Sigmoid colon (tissue), 7 donors: ENCODE measurements around the gene PHOX2B. TPM values are rescaled to one million over a fixed set of nuclear protein-coding genes. Genes with fewer than 3 reads are reported as not detected.

Experiments
- DNase-seq: peaks from one replicate; pipeline ENCODE4 v3.0.0-alpha.2; 2019
- H3K27ac ChIP-seq, 4 donors: fragments of 200-600 bp; sonication (generic); one replicate each; pipeline ENCODE4 v1.5.1; 2016 to 2019; ENCODE audit warnings: mild to moderate bottlenecking in 1 of 4
- H3K27me3 ChIP-seq, 3 donors: fragments of 200-600 bp; sonication (generic); one replicate each; pipeline ENCODE4 v1.5.1; 2019; ENCODE audit warnings: mild to moderate bottlenecking in 1 of 3
- H3K36me3 ChIP-seq, 4 donors: fragments of 200-600 bp; sonication (generic); one replicate each; pipeline ENCODE4 v1.5.1; 2016 to 2019
- H3K4me1 ChIP-seq, 4 donors: fragments of 200-600 bp; sonication (generic); one replicate each; pipeline ENCODE4 v1.5.1; 2017 to 2019
- H3K4me3 ChIP-seq, 4 donors: fragments of 200-600 bp; sonication (generic); one replicate each; pipeline ENCODE4 v1.5.1; 2017 to 2019; ENCODE audit warnings: mild to moderate bottlenecking in 2 of 4, moderate library complexity in 1 of 4
- H3K9me3 ChIP-seq, 4 donors: fragments of 200-600 bp in 3 of 4; sonication (generic) in 3 of 4; one replicate each; pipeline versions ENCODE4 v1.5.1 to v1.6.1; 2013 to 2019
- EP300 ChIP-seq, 4 donors: sonication (generic); formaldehyde crosslinking; IDR thresholded peaks; one replicate each; pipeline ENCODE4 v1.6.1; 2017; ENCODE audit warnings: antibody characterized with exemption in 4 of 4
- POLR2A ChIP-seq, 2 donors: fragments of 450-650 bp; IDR thresholded peaks; one replicate each; pipeline ENCODE4 v1.6.1; 2016; ENCODE audit warnings: antibody characterized with exemption in 2 of 2, mild to moderate bottlenecking in 2 of 2, moderate library complexity in 2 of 2
- POLR2AphosphoS5 ChIP-seq, 4 donors: sonication (generic); formaldehyde crosslinking; IDR thresholded peaks; one replicate each; pipeline ENCODE4 v1.6.1; 2017; ENCODE audit warnings: antibody characterized with exemption in 4 of 4
- WGBS, 2 donors: extraction: QIAGEN DNeasy Blood & Tissue Kit; methylation state at CpG; one replicate each; pipeline ENCODE4 v1.1.7; 2013; 5-methylcytosine and 5-hydroxymethylcytosine counted together
- intact Hi-C: fragments of 100-400 bp; cut with DNase I; formaldehyde crosslinking; loops from one replicate; pipeline ENCODE4 v1.15.1; 2023
- polyA plus RNA-seq, 3 donors: library from polyadenylated mRNA; stranded (reverse); fragments of 200-250 nt; gene quantifications; one replicate each; pipeline ENCODE4 v1.2.3, GENCODE V29; 2013
- total RNA-seq, 4 donors: library from RNA; depleted of rRNA; stranded (reverse); fragments of >200 nt; gene quantifications; one replicate each; pipeline ENCODE4 v1.1.0, GENCODE V29; 2016
- TF ChIP-seq, protein P1 (sequence below), 4 experiments: fragments of 450-650 bp in 3 of 4; fragments of 200-600 bp in 1 of 4; IDR thresholded peaks; one replicate each; pipeline ENCODE4 v1.5.1; 2016 to 2019; ENCODE audit warnings: antibody characterized with exemption in 4 of 4, mild to moderate bottlenecking in 3 of 4, moderate library complexity in 2 of 4
- donor health status: healthy with polysubstance abuse.
- donor health status: Bipolar disorder and iron deficiency.
- donor health status: healthy.

The PHOX2B gene
- total and polyA plus RNA-seq, 7 donors, result 0.33 to 3.6 (median 2.1) TPM; not detected in 1

DNA sequence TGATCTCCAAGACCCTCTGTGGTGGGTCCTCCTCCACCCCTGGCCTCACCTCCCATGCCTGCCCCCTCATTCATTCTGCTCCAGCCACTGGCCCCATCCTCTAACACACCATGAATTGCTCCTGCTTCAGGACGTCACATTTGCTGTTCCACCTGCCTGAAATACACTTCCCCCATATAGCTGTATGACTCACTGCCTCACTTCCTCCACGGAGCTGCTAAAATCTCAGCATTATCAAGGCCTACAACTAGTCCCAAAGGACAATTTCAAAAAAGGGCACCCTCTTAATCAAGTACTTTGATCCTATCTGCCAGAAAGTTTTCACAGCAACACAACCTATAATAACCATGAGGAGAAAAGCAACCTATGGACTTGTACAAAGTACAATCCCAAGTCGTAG is 43.6 kb upstream of the PHOX2B start:
- no peaks in the 10 kb centered on the region for H3K27me3 ChIP-seq
- whole genome bisulfite sequencing, 2 donors, result 15 to 46% methylated on average over 3 of the region's 3 CpGs
- no peaks in the 10 kb centered on the region for H3K36me3 ChIP-seq
- no peaks in the 10 kb centered on the region for H3K4me1 ChIP-seq
- DNase-seq, result no peak
- H3K9me3 ChIP-seq, result no peaks in the 10 kb centered on the region
- intact Hi-C loops, result no loop called here
- H3K4me3 ChIP-seq, result no peak overlapping the region
- no peak overlapping the region for H3K27ac ChIP-seq
- no peak for TF ChIP-seq POLR2A (IDR thresholded peaks at IDR 0.05)
- no peak for TF ChIP-seq EP300 (IDR thresholded peaks at IDR 0.05)
- TF ChIP-seq, protein P1, sequence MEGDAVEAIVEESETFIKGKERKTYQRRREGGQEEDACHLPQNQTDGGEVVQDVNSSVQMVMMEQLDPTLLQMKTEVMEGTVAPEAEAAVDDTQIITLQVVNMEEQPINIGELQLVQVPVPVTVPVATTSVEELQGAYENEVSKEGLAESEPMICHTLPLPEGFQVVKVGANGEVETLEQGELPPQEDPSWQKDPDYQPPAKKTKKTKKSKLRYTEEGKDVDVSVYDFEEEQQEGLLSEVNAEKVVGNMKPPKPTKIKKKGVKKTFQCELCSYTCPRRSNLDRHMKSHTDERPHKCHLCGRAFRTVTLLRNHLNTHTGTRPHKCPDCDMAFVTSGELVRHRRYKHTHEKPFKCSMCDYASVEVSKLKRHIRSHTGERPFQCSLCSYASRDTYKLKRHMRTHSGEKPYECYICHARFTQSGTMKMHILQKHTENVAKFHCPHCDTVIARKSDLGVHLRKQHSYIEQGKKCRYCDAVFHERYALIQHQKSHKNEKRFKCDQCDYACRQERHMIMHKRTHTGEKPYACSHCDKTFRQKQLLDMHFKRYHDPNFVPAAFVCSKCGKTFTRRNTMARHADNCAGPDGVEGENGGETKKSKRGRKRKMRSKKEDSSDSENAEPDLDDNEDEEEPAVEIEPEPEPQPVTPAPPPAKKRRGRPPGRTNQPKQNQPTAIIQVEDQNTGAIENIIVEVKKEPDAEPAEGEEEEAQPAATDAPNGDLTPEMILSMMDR (IDR thresholded peaks at IDR 0.05), result no peak
- no peak for TF ChIP-seq POLR2AphosphoS5 (IDR thresholded peaks at IDR 0.05)

DNA sequence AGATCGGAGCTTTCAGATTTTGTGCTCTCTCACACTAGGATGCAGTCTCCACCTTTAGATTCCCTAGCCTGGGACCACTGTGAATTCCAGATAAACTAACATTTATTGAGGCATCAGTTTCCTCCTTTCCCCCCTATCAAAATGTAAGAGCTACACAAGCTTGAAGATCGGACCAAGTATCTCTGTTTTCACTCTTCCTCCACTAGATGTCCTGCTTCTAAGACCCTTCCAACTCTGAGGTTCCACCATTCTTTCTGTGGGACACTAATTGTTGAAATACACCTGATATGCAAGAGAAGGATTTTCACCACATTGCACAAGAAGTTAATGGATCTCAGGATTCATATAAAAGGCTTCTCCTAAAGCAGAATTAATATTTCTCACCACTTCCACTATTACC is 43.0 kb upstream of the PHOX2B start:
- Histone ChIP-seq H3K36me3 (no peaks in the 10 kb centered on the region), H3K27ac (no peak overlapping the region), H3K9me3 (no peaks in the 10 kb centered on the region), H3K4me3 (no peak overlapping the region), H3K4me1 (no peaks in the 10 kb centered on the region), H3K27me3 (no peaks in the 10 kb centered on the region)
- WGBS, 2 donors, result 74 to 80% methylated on average over 2 of the region's 2 CpGs
- intact Hi-C loops, result no loop called here
- DNase-seq, result no peak
- TF ChIP-seq EP300 (IDR thresholded peaks at IDR 0.05), result no peak
- TF ChIP-seq, protein P1 (IDR thresholded peaks at IDR 0.05), result no peak
- TF ChIP-seq POLR2AphosphoS5 (IDR thresholded peaks at IDR 0.05), result no peak
- TF ChIP-seq POLR2A (IDR thresholded peaks at IDR 0.05), result no peak

DNA sequence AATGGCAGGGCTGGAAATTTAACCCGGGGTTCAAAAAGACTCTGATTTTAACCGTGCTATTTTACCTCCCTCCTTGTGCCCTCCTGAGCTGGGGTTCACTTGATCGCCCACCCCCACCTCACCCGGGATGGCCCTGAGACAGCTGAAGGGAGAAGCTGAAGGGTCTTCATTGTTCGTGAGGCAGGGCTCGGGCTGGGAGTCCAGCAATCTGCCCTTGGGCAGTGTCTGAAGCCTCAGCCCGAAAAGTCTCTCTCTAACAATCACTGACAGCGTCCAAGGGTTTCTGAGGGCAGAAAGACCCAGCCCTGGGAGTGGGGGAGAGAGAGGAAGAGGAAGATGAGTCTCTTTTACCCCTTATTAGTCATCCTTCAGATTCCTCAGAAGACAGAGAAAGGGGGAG is 39.4 kb upstream of the PHOX2B start:
- no peak overlapping the region for H3K27ac ChIP-seq
- H3K4me3 ChIP-seq, result no peak overlapping the region
- H3K36me3 ChIP-seq, result no peaks in the 10 kb centered on the region
- WGBS, 2 donors, result 77 to 79% methylated on average over 8 of the region's 8 CpGs
- TF ChIP-seq POLR2AphosphoS5 (IDR thresholded peaks at IDR 0.05) (no peak), EP300 (IDR thresholded peaks at IDR 0.05) (no peak), POLR2A (IDR thresholded peaks at IDR 0.05) (no peak)
- TF ChIP-seq, protein P1 (IDR thresholded peaks at IDR 0.05), result no peak
- no peaks in the 10 kb centered on the region for H3K27me3 ChIP-seq
- no peaks in the 10 kb centered on the region for H3K4me1 ChIP-seq
- intact Hi-C loops, result no loop called here
- H3K9me3 ChIP-seq, result no peaks in the 10 kb centered on the region
- DNase-seq, result no peak

DNA sequence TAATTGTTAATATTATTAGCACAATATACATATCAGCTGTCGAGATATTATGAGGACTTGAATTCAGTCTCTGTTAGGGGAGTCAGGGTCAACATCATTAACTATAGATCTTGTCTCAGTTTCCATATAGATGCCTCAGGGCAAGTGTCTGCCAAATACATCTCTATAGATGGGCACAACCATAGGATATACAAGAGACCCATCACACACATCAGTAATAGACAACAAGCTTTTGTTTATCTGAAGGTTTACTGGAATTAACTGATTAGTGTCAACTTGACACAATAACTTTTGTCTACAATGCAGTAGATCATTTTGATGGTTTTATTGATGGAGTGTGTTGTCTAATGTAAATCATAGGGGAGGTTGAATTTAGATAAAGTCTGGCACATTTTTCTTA is 37.1 kb upstream of the PHOX2B start:
- intact Hi-C loops, result no loop called here
- Histone ChIP-seq H3K9me3 (no peaks in the 10 kb centered on the region), H3K4me3 (no peak overlapping the region), H3K36me3 (no peaks in the 10 kb centered on the region), H3K4me1 (no peaks in the 10 kb centered on the region), H3K27me3 (no peaks in the 10 kb centered on the region), H3K27ac (no peak overlapping the region)
- DNase-seq, result no peak
- TF ChIP-seq EP300 (IDR thresholded peaks at IDR 0.05) (no peak), POLR2AphosphoS5 (IDR thresholded peaks at IDR 0.05) (no peak), POLR2A (IDR thresholded peaks at IDR 0.05) (no peak)
- TF ChIP-seq, protein P1 (IDR thresholded peaks at IDR 0.05), result no peak
- WGBS, 2 donors, result 59 to 72% methylated on average over 1 of the region's 1 CpG
